ENCODE measurements around the gene LETM1. TPM values are rescaled to one million over a fixed set of nuclear protein-coding genes. Genes with fewer than 3 reads are reported as not detected.

LETM1 gene
- total and polyA plus RNA-seq, 2 experiments from 2014 or later: 29.4 to 46.0 TPM

- H3K4me3 ChIP-seq: no peak overlapping the region
- no peak overlapping the region for H2AFZ ChIP-seq
- no peaks in the 10 kb centered on the region for H3K36me3 ChIP-seq (replicated peaks; ENCODE audit: insufficient read depth, low read depth)
- peak overlapping the region; percentile 93 for H3K4me2 ChIP-seq
- TF ChIP-seq EZH2 (IDR thresholded peaks at IDR 0.05; ENCODE audit: borderline replicate concordance): no peak
- no peak for TF ChIP-seq EZH2phosphoT487 (IDR thresholded peaks at IDR 0.05; ENCODE audit: low read depth, severe bottlenecking, unreplicated experiment)
- no peak for TF ChIP-seq CTCF (IDR thresholded peaks at IDR 0.05; ENCODE audit: poor library complexity)
- no peaks in the 10 kb centered on the region for H3K9me3 ChIP-seq (ENCODE audit: low read depth)
- no peaks in the 10 kb centered on the region for H3K27me3 ChIP-seq
- H3K27ac ChIP-seq: peak overlapping the region; percentile 92
- H3K9me2 ChIP-seq (replicated peaks; ENCODE audit: insufficient read depth): no peaks in the 10 kb centered on the region
- peaks cover 58% of the 10 kb centered on the region for H3K4me1 ChIP-seq (ENCODE audit: insufficient read depth)
- no peaks in the 10 kb centered on the region for H4K20me1 ChIP-seq (ENCODE audit: insufficient read depth, poor library complexity, severe bottlenecking)
- H3K79me2 ChIP-seq: no peaks in the 10 kb centered on the region
- no peak for DNase-seq (ENCODE audit: low spot score)
- WGBS (ENCODE audit: low lambda C conversion rate, missing lambda C conversion rate): 75% methylated on average over 10 of the region's 10 CpGs
Observed at GRCh38 chr4:1765409-1766072, 90.4 kb downstream of the LETM1 start.

- H3K4me3 ChIP-seq: no peak overlapping the region
- H3K9me3 ChIP-seq (ENCODE audit: low read depth): no peaks in the 10 kb centered on the region
- H3K36me3 ChIP-seq (replicated peaks; ENCODE audit: insufficient read depth, low read depth): no peaks in the 10 kb centered on the region
- no peak overlapping the region for H2AFZ ChIP-seq
- H4K20me1 ChIP-seq (ENCODE audit: insufficient read depth, poor library complexity, severe bottlenecking): no peaks in the 10 kb centered on the region
- no peak for DNase-seq (ENCODE audit: low spot score)
- H3K9me2 ChIP-seq (replicated peaks; ENCODE audit: insufficient read depth): no peaks in the 10 kb centered on the region
- peak overlapping the region; percentile 83 for H3K27ac ChIP-seq
- TF ChIP-seq CTCF (IDR thresholded peaks at IDR 0.05; ENCODE audit: poor library complexity): no peak
- no peak for TF ChIP-seq EZH2 (IDR thresholded peaks at IDR 0.05; ENCODE audit: borderline replicate concordance)
- no peak for TF ChIP-seq EZH2phosphoT487 (IDR thresholded peaks at IDR 0.05; ENCODE audit: low read depth, severe bottlenecking, unreplicated experiment)
- H3K4me1 ChIP-seq (ENCODE audit: insufficient read depth): peaks cover 51% of the 10 kb centered on the region
- no peaks in the 10 kb centered on the region for H3K79me2 ChIP-seq
- WGBS (ENCODE audit: low lambda C conversion rate, missing lambda C conversion rate): 100% methylated on average over 5 of the region's 9 CpGs
- H3K4me2 ChIP-seq: no peak overlapping the region
- no peaks in the 10 kb centered on the region for H3K27me3 ChIP-seq
Observed at GRCh38 chr4:1764670-1765069, 91.3 kb downstream of the LETM1 start.

GRCh38 chr4:1763550-1764080, 92.3 kb downstream of the LETM1 start:
- H3K4me3 ChIP-seq: no peak overlapping the region
- H3K9me2 ChIP-seq (replicated peaks; ENCODE audit: insufficient read depth): no peaks in the 10 kb centered on the region
- H3K79me2 ChIP-seq: no peaks in the 10 kb centered on the region
- peak overlapping the region; percentile 83 for H3K27ac ChIP-seq
- no peaks in the 10 kb centered on the region for H3K36me3 ChIP-seq (replicated peaks; ENCODE audit: insufficient read depth, low read depth)
- DNase-seq (ENCODE audit: low spot score): peak; percentile 85
- H4K20me1 ChIP-seq (ENCODE audit: insufficient read depth, poor library complexity, severe bottlenecking): no peaks in the 10 kb centered on the region
- H3K27me3 ChIP-seq: no peaks in the 10 kb centered on the region
- no peaks in the 10 kb centered on the region for H3K9me3 ChIP-seq (ENCODE audit: low read depth)
- H3K4me1 ChIP-seq (ENCODE audit: insufficient read depth): peaks cover 40% of the 10 kb centered on the region
- TF ChIP-seq EZH2phosphoT487 (IDR thresholded peaks at IDR 0.05; ENCODE audit: low read depth, severe bottlenecking, unreplicated experiment): no peak
- TF ChIP-seq CTCF (IDR thresholded peaks at IDR 0.05; ENCODE audit: poor library complexity): peak; percentile 41
- no peak for TF ChIP-seq EZH2 (IDR thresholded peaks at IDR 0.05; ENCODE audit: borderline replicate concordance)
- H2AFZ ChIP-seq: peak overlapping the region; percentile 52
- peak overlapping the region; percentile 76 for H3K4me2 ChIP-seq
- WGBS (ENCODE audit: low lambda C conversion rate, missing lambda C conversion rate): 51% methylated on average over 15 of the region's 36 CpGs
